HG03457 (cell line): ENCODE results near the gene ELK1.

Experiments
- ATAC-seq: cut with Tn5 transposase; IDR thresholded peaks from one replicate; pipeline ENCODE4 v1.9.1; 2021; ENCODE audit warnings: moderate number of reproducible peaks; ENCODE audit not compliant: unreplicated experiment

Gene ELK1

DNA sequence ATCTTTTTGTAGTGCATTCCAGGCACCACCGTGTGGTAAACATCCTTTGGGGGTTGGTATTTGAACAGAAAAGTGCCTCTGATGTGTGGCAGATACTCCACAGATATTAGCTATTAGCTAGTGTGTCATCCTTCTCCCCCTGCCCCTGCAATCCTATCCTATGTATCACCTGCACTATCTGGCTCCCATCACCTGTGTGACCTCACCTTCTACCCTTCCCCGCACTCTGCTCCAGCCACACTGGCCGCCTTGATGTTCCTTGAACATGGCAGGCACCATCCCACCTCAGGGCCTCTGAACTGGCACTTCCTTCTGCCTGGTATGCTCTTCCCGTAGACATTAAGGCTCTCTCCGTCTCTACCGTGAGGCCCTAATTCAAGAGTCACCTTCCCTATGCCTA is 3.7 kb downstream of the ELK1 start:
- ATAC-seq: no peak

DNA sequence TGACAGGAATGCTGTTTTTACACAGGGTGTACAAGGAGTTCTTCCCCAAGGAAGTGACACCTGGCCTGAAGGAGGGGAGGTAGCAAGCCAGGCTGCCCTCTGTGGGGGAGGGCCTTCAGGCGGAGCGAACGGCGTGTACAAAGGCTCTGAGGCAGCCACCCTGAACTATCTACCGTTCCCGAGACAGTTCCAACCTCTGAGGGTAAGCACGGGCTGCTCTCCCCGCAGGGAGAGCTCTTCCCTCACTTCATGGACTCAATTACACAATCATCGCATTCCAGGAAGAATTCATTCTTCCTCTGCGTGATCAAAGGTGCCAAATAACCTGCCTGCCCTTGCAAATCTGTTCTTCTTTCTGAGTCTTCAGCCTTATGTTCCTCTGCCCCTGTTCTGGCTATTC is 4.8 kb downstream of the ELK1 start:
- ATAC-seq: no peak

DNA sequence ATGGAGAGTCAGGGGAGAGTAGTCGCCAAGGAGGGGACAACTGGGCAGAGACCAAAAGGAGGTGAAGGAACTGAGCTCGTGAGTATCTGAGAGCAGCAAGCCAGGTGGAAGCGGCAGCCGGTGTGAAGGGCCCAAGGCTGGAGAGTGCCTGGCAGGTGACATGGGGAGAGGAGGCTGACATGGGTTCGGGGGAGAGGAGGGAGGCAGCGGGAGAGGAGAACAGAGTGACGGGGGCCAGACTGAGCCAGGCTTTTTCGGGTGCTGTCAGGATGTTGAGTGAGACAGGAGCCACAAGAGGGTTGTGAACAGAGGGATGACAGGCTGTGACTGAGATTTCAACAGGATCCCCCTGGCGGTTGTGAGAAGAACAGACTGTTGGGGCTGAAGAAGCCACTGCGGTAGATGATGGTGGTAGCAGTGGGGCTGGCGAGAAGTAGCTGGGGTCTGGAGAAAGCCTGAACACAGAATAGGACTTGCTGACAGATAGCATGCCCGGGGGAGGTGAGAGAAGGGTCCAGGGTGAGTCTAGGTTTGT is 5.7 kb downstream of the ELK1 start:
- no peak for ATAC-seq

DNA sequence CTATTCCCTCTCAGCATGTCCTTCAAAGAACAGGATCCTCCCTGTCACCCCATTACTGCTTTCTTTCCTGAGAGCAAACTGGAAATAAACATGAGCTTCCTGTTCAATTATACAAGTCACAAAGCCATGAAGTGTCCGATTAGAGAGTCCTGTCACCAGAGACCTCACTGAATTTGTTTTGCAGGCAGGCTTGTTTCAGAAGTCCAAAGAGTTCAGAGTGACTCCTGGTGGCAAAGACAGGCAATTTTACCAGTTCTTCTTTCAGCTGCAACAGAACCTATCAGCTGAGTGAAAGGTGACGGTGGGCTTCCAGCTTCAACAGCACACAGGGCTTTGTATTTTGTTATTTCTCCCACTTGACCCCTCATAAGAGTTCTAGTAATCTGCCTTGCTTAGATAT is 6.4 kb downstream of the ELK1 start:
- ATAC-seq: no peak

DNA sequence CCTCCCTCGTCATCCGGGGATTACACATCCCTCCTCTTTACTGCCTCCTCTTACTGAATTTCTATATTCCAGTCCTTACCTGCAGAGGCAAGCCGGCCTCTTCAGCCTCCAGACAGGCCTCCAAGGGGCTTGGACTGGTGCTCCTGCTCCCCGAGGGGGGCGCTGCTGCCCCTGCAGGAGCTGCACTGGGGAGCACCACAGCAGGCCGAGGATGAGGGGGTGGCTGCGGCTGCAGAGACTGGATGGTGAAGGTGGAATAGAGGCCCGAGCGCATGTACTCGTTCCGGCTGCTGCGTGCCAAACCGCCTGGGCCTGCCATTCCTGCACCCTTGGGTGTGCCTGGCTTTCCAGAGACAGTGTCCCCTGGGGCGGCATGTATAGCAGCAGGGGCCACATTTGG is 11.5 kb downstream of the ELK1 start:
- no peak for ATAC-seq

DNA sequence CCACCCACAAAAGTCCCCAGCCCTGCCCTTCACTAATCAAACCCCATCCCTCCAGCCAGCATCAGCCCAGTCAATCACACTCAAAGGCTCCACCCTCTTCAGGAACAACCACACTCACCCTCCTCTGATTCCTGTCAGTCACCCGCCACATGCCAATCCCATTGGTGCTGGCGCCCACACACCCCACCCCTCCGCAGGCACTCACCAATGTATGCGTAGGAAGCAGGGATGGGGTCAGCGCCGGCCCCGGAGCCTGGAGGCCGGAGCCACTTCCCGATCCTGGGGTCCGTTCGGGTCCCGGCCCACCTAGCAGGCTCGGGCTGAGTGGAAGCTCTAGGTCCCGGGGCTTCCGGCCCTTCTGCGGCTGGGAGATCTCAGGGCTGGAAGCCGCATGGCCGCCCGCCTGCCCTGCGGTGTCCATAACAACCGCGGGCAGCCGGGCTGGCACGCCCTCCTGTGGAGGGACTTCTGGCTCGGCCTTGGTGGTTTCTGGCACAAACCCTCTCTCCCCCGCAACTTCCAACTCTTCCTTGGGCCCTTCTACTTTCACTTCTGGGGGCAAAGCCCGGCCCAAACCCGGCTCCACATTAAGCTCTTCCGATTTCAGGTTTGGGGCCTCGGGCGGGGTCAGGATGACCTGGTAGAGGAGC is 12.7 kb downstream of the ELK1 start:
- no peak for ATAC-seq

DNA sequence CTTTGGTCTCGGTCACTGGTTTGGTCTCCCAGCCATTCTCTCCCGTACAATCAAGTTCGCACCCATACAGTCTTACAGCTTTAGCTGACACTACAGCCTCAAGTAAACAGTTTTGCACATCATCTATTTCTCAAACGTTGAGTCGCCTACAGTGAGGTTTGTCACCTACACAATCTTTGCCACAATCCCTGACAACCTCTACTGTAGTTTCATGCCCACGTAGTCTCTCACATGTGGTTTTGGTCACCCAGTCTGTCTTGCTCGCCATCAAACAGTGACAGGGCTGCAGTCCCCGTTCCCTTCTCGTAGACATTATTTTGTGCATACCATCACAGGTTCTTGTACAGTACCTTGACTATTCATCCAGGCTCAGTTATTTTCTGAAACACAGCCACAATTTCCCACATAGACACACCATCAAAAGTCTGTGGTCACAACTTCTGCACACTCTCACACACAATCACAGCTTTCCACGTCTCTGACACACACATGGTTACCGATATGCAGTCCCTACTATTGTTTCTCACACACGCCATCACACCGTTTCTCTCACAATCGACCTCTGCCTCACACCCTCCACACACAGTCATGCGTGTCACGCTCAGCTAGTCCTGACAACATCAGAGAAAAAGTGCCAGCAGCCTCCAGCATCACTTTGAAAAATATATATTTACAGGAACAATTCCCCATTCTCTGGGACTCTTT is 15.3 kb downstream of the ELK1 start:
- no peak for ATAC-seq

DNA sequence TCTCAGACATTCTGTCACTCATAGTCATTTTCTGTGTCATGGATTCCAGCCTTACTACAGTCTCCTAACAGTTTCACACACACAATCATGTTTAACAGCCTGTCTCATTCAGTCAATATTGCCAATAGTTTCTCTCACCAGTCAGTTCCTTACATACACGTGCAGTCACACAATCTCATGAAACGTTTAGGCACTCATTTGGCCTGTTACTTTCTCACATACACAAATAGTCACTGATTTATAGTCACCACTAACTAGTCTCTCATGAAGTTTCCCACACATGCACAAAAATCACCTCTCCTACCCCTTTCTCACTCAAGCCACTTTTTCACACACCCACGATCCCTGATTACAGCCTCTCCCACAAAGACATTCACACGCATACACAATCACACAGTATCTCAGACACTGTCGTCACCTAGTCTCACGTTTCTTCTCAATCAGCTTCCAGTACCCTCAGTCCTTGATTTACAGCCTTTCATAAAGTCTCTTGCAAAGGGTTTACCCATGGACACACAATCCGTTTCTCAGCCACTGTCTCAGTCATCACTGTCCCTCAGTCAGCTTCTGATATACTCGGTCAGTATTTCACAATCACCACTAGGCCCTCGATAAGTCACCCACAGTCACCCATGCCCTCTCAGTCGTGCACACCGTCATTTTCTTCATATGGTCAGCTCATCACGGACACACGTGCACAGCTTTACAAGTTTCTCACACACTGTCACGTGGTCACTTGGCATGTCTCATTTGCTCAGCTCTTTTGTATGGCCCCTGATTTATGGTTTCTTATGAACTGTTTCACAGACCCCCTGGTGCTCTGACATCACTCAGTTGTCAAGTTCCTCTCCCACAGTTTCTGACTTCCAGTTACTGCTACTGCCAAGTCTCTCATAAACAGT is 16.4 kb downstream of the ELK1 start:
- no peak for ATAC-seq

DNA sequence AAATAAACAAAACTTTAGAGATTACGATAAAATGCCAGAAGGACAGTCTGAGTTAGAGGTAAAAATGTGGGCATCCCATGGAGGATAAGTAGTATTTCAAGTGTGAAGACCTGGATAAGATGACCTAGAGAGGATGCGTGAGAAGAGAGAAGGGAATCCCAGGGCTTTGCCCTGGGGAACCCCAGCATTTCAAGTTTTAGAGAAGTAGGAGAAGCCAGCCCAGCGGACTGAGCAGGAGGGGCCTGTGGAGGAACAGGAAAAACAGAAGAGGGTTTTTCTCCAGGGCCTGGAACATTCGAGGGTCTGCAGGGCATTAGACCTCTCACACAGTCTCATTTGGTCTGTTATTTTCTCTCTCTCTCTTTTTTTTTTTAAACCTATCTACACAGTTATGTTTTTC is 17.7 kb downstream of the ELK1 start:
- no peak for ATAC-seq

DNA sequence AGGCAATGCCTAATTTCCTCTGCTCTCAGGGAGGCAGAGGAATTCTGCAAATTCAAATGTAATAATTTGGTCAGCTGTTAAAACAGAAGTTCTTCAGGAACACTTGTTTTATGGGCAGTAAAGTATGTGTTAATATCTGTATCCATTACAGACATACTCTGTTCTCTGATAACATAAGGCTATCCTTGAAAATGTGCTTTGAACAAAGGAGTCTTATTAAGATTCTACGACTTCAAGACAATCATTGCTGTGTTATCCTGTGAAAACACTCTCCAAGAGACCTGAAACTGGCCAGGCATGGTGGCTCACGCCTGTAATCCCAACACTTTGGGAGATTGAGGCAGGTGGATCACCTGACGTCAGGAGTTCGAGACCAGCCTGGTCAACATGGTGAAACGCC is 18.7 kb downstream of the ELK1 start:
- no peak for ATAC-seq

DNA sequence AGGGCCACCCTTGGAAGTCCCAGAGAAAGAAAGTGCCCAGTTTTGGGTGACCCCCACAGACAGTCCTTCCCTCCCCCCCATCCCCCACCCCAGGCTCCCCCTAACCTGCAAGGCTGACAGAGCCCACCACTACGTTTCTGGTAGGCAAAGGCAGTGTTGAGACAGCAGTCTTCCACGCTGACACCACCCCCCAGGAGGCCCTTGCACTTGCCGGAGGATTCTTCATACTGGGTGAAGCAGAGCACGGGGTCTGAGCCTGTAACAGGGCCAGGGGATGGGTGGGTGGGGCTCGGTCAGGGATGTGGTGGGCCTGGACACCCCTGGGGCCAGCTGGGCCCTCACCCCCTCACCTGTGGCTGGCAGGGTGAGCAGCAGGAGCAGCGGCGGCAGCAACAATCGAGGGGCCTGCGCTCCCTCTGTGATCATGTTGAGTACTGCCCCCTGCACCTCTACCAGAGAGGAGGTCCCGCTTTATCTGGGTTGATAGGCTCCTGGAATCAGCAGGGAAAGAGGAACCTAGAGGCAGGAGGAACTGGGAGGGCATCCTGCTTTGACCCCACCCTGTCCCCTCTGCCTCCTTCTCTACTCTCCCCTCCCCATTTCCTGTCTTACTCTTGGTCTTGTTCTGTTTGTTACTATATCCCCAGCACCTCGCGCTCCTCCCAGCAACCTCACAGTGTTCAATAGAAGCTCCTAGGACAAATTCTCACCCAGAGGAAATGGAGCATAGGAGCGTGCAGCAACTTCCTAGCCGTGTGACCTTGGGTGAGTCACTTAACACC is 20.8 kb downstream of the ELK1 start, which contains the start of gene CFP:
CFP (minus strand) TSS at position 512 of the 782 bp plus-strand sequence; CDS start at position 426, 86 bp downstream.
- ATAC-seq: no peak

DNA sequence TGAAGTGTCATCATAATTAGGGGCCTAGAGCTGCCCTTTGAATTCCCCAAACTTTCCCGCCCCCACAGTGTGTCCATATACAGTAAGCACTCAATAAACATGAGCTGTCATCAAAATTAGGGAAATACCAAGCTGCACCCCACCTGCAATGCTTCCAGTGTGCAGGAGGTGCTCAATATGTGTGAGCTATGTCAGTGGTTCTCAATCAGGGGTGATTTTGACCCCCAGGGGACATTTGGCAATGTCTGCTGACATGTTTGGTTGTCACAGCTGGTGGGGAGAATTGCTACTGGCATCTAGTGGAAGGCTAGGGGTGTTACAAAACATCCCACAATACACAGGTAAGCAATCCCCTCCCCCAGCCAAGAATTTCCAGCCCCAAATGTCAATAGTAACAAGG is 21.4 kb downstream of the ELK1 start:
- no peak for ATAC-seq

DNA sequence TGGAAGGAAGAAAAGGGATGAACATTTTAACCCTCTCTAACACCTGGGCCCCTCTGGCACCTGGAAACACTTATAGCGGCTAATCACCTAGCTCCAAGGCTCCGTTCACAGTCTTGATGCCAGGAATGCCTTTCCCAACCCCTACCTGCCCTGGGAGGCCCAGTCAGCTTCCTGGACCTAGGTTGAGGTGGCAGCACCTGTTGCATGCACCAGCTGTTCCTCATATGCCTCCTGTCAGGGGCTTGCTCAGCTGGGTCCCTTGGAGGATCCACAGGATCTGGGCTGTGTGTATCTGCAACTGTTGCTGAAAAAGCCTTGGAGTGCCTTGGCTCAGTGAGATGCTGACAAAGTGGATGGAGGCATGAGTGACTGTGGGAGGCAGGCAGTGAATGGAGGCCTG is 25.0 kb downstream of the ELK1 start:
- ATAC-seq: no peak

DNA sequence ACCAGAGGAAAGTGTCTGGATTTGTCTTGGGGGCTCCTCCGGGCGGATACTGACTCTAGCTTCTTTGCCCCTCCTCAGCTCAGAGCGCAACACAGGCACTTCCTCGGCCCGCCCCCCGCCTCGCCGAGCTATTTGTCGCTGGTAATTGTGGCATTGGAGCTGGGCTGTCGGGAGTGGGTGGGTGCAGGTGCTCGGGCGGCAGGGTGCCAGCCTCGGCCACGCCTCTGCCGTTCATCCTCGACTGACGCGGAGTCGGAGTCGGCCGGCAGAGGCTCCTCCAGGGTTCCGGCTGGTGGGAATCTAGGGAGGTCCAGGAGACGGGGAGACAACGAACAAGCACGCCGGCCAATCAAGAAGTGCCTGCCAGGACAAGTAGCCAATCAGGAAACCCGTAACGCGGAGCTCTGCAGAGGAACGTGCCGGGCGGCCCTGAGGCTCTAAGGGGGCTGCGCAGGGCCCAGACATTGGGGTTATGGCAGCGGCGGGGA is 26.8 kb downstream of the ELK1 start:
- ATAC-seq: no peak

DNA sequence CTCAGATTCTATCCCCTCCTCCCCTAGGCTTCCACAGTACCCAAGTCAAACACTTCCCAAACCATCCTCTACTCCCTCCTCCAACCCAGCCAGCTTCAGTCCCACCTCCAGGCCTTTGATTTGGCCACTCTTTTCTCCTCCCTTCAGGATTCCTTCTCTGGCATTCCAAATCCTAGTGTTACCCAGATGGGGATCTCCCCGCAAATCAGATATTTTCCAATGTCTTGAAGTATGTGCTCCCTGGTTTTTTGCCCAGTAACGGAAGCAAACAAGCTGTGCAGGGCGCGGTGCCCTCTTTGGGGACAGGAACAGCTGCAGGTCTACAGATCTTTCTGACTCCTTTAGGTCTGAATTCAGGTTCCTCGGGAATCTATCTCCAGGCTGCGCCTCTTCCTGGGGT is 28.5 kb downstream of the ELK1 start:
- no peak for ATAC-seq

DNA sequence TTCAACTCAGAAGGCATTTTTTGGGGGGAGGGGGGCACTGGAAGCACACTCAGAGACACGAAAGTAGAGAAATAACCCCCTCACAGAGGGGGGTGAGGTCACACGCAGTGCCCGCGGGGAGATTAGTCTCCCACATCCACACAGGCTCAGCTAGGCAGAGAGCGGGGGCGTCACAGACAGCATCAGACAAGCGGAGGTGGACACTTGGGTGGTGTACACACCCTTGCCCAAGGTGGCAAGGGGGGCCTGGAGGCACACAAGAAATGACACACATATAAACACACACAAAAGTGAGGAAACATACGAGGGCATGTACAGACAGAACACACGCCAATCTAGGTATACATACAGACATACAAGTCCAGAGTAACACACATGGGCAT is 30.1 kb downstream of the ELK1 start:
- no peak for ATAC-seq

DNA sequence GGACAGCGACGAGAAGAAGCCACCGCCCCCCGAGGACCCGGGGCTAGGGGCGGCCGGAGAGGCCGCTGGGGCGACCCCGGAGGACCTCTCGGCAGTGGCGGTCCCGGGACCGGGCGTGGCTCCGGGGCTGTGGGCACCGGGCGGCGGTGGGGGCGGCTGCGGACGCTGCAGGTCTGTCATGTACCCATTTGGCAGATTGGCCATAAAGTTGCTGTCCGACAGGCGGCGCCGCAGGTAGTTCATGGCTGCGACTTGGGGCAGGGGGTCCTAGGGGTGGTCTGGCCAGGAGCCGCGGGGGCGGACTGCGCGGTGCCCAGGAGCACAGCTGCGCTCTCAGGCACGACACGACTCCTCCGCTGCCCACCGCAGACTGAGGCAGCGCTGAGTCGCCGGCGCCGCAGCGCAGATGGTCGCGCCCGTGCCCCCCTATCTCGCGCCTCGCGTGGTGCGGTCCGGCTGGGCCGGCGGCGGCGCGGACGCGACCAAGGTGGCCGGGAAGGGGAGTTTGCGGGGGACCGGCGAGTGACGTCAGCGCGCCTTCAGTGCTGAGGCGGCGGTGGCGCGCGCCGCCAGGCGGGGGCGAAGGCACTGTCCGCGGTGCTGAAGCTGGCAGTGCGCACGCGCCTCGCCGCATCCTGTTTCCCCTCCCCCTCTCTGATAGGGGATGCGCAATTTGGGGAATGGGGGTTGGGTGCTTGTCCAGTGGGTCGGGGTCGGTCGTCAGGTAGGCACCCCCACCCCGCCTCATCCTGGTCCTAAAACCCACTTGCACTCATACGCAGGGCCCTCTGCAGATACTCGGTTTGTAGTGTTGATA is 30.7 kb downstream of the ELK1 start, which contains the start of gene SYN1:
SYN1 (minus strand) TSS at position 372 of the 817 bp plus-strand sequence; CDS start at position 243, 129 bp downstream.
- ATAC-seq: peak; percentile 67

DNA sequence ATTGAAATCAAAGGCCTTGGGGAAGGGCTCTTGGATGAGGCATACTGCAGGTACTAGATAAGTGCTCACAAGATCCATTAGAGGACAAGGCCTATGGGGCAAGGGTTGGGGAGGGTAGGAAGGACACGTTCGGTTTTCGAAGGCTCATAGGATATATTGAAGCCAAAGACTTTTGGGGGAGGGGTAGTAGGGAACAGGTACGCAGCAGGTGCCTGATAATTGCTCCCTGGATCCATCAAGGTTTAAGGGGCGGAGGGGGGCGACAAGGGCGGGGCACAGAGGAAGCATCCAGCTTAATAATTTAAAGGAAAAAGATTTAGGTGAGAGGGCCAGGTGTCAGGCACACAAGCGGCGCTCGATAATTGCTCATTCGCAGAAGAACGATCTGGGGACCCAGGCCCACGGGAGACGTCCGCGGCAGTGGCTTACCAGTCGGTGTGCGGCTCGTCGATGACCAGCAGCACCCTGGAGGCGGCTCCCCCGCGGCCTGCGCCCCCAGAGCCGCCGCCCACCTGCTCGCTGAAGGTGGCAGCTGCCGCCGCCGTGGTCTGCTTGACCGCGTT is 31.4 kb downstream of the ELK1 start:
- ATAC-seq: no peak

DNA sequence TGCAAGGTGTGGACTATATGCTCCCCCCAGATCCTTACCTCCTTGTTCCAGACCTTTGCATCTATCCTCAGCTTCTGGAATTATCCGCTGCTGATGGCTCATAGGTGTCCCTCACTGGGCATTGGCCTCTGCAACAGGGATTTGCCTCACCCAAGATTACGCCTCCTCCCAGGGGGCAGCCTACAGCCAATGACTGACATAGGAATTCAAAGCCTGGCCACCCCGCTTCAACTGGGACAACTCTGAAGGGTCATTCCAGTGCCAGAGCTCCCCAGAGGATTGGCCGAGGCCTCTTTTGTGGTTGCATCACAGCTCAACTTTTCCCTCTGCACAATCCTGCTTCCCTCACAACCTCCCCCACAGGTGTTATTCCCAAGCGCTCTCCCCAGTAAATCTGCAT is 35.7 kb downstream of the ELK1 start:
- no peak for ATAC-seq
